ENCODE measurements around the gene GRIK4. TPM values are rescaled to one million over a fixed set of nuclear protein-coding genes. Genes with fewer than 3 reads are reported as not detected.

The GRIK4 gene
- total RNA-seq, 6 experiments from 2014 or later = 0.07 to 0.11 TPM; not detected in 4

DNA sequence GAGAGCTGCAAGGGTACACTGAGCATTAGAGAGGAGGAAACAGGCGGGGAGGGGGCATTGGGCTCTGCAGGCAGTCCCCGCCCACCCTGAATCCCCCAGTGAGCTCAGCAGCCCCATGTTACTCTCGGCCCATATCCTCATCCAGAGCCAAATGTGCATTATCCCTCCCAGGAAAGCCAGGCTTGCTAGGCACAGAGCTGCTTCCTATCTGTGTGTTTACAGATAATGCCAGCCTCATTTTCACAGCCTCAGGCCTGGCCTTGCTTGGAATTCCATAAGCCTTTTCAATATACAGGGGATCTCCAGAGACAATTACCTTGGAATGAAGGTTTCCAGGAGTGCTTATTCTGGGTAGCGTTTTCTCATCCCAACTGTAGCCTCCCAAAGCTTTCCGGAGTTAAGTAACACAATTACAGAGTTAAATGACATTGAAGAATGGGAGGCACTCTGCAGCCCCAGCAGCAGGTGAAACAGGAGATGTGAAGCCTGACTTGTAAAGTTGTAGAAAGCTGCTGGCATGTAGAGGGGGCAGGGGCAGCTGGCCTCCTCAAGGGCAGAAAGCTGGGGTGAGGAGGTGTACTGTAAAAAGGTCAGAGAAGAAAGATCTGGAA, 420.9 kb downstream of the GRIK4 start:
- H3K4me1 ChIP-seq = no peaks in the 10 kb centered on the region
- 63% methylated on average over 3 of the region's 5 CpGs for WGBS (ENCODE audit: insufficient coverage, low coverage, low lambda C conversion rate, missing lambda C conversion rate)
- TF ChIP-seq, protein P1, sequence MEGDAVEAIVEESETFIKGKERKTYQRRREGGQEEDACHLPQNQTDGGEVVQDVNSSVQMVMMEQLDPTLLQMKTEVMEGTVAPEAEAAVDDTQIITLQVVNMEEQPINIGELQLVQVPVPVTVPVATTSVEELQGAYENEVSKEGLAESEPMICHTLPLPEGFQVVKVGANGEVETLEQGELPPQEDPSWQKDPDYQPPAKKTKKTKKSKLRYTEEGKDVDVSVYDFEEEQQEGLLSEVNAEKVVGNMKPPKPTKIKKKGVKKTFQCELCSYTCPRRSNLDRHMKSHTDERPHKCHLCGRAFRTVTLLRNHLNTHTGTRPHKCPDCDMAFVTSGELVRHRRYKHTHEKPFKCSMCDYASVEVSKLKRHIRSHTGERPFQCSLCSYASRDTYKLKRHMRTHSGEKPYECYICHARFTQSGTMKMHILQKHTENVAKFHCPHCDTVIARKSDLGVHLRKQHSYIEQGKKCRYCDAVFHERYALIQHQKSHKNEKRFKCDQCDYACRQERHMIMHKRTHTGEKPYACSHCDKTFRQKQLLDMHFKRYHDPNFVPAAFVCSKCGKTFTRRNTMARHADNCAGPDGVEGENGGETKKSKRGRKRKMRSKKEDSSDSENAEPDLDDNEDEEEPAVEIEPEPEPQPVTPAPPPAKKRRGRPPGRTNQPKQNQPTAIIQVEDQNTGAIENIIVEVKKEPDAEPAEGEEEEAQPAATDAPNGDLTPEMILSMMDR (IDR thresholded peaks at IDR 0.05) = no peak
- TF ChIP-seq POLR2A (IDR thresholded peaks at IDR 0.05) = no peak
- H3K4me3 ChIP-seq = no peak overlapping the region
- no peaks in the 10 kb centered on the region for H3K9me3 ChIP-seq
- H3K27me3 ChIP-seq = no peaks in the 10 kb centered on the region
- no peak overlapping the region for H3K27ac ChIP-seq
- DNase-seq = no peak
- no peaks in the 10 kb centered on the region for H3K36me3 ChIP-seq
- ATAC-seq = no peak
- intact Hi-C loops (cut with DNase I) = no loop called here

DNA sequence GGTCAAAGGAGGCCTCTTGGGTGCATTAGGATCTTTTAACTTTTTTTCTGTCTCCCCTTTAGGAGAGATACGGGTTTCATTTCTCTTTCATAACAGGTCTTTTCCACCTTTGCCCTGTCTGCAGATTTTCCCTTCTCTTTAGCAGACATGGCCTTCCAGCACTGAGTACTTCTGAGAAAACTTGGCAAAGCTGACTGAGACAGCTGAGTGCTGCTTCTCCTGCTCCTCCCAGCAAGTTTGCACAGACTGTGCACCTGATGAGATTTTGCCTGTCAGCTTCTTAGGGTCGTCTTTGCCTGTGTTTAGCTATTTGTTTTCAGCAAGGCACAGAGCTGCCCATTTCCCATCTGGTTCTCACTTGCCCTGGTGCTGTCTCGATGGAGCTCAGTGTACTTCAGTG, 424.8 kb downstream of the GRIK4 start:
- Histone ChIP-seq H3K9me3 (no peaks in the 10 kb centered on the region), H3K4me3 (no peak overlapping the region), H3K27me3 (no peaks in the 10 kb centered on the region), H3K36me3 (no peaks in the 10 kb centered on the region), H3K27ac (no peak overlapping the region), H3K4me1 (no peaks in the 10 kb centered on the region)
- DNase-seq (no peak), ATAC-seq (no peak)
- 48% methylated on average over 3 of the region's 3 CpGs for WGBS (ENCODE audit: insufficient coverage, low coverage, low lambda C conversion rate, missing lambda C conversion rate)
- no peak for TF ChIP-seq POLR2A (IDR thresholded peaks at IDR 0.05)
- TF ChIP-seq, protein P1 (IDR thresholded peaks at IDR 0.05) = no peak
- intact Hi-C loops (cut with DNase I) = no loop called here

DNA sequence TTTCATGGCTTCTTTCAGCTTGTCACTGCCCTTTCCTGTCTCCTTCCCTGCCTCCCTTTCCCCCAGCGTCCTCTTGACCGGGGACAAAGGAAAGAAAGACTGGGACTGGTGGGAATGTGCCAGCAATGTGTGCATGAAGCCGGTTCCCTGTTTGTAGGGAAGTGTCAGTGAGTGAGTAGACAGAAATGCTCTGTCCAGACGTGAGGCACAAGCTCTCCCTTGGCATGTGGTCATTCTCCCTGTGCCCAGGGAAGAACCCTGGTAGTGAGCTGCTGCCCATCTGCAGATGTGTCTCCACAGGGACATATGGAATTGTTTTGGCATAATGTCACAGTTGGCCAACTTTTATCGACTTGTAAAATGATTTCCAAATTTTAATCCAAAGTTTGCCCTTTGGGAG, 426.0 kb downstream of the GRIK4 start:
- 39% methylated on average over 5 of the region's 5 CpGs for WGBS (ENCODE audit: insufficient coverage, low coverage, low lambda C conversion rate, missing lambda C conversion rate)
- no peak overlapping the region for H3K27ac ChIP-seq
- ATAC-seq (no peak), DNase-seq (no peak)
- H3K4me3 ChIP-seq = no peak overlapping the region
- no peaks in the 10 kb centered on the region for H3K9me3 ChIP-seq
- H3K36me3 ChIP-seq = no peaks in the 10 kb centered on the region
- TF ChIP-seq, protein P1 (IDR thresholded peaks at IDR 0.05) = no peak
- TF ChIP-seq POLR2A (IDR thresholded peaks at IDR 0.05) = no peak
- H3K27me3 ChIP-seq = no peaks in the 10 kb centered on the region
- intact Hi-C loops (cut with DNase I) = no loop called here
- H3K4me1 ChIP-seq = no peaks in the 10 kb centered on the region

DNA sequence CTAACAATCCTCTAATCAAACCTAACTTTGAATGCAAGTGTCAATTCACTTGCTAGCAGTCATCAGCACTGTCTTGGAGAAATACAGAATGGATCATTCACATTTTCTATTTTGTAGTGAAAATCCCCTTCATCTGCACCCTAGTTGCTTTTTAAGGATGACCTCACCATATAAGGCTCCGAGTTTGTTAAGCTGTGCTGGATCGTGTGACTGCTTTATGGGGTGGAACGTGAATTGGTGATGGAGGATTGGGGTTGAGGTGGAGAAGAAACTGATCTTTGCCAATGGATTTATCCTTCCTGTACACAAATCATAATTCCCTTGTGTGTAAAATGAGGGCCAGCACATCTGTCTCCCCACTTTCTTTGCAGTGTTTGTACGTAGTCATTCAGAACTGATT, 426.7 kb downstream of the GRIK4 start:
- Histone ChIP-seq H3K27me3 (no peaks in the 10 kb centered on the region), H3K9me3 (no peaks in the 10 kb centered on the region), H3K4me3 (no peak overlapping the region), H3K36me3 (no peaks in the 10 kb centered on the region), H3K4me1 (no peaks in the 10 kb centered on the region), H3K27ac (no peak overlapping the region)
- WGBS (ENCODE audit: insufficient coverage, low coverage, low lambda C conversion rate, missing lambda C conversion rate) = 40% methylated on average over 3 of the region's 4 CpGs
- ATAC-seq (no peak), DNase-seq (no peak)
- TF ChIP-seq, protein P1 (IDR thresholded peaks at IDR 0.05) = no peak
- TF ChIP-seq POLR2A (IDR thresholded peaks at IDR 0.05) = no peak
- intact Hi-C loops (cut with DNase I) = no loop called here
